Keratinocyte (primary cell): ENCODE data around the gene DYNC1I1. TPM values are rescaled to one million over a fixed set of nuclear protein-coding genes. Genes with fewer than 3 reads are reported as not detected.

ENCODE experiments used
- DNase-seq: peaks from one replicate; pipeline ENCODE4 v3.0.0-alpha.2; 2011; ENCODE audit warnings: low read depth, missing footprints, low spot score
- FAIRE-seq: peaks from 2 replicates; lab custom pipeline; 2011; peaks lifted over from hg19 to GRCh38; lab: Jason Lieb, UNC
- H2AFZ ChIP-seq: 2 replicates; pipeline ENCODE4 v1.6.0; 2012; ENCODE audit warnings: low read length, control low read depth, inconsistent platforms; ENCODE audit not compliant: control insufficient read depth
- H3K27ac ChIP-seq: 2 replicates; pipeline ENCODE4 v1.5.1; 2011; ENCODE audit warnings: low read length; ENCODE audit not compliant: control insufficient read depth, insufficient read depth
- H3K27me3 ChIP-seq: 3 replicates; pipeline ENCODE4 v1.6.0; 2011; ENCODE audit warnings: low read length; ENCODE audit not compliant: control insufficient read depth, insufficient read depth; ENCODE audit errors: extremely low read depth
- H3K36me3 ChIP-seq, 2 experiments: 2 replicates in 1 of 2; 3 replicates in 1 of 2; pipeline ENCODE4 v1.5.1; 2011; ENCODE audit warnings: low read length in 2 of 2, mild to moderate bottlenecking in 1 of 2; ENCODE audit not compliant: control insufficient read depth in 2 of 2, insufficient read depth in 2 of 2; ENCODE audit errors: extremely low read depth in 1 of 2
- H3K4me1 ChIP-seq: 3 replicates; pipeline ENCODE4 v1.5.1; 2011; ENCODE audit warnings: low read length; ENCODE audit not compliant: control insufficient read depth, insufficient read depth; ENCODE audit errors: extremely low read depth
- H3K4me2 ChIP-seq: 3 replicates; pipeline ENCODE4 v1.6.0; 2011; ENCODE audit warnings: low read depth, low read length; ENCODE audit not compliant: control insufficient read depth, insufficient read depth; ENCODE audit errors: extremely low read depth
- H3K4me3 ChIP-seq, 3 experiments: fragments of 200-600 bp in 1 of 3; sonication (generic) in 1 of 3; 2 replicates in 2 of 3; 3 replicates in 1 of 3; pipeline ENCODE4 v1.5.1; 2011 to 2016; ENCODE audit warnings: low read length in 3 of 3, mild to moderate bottlenecking in 3 of 3, control low read depth in 2 of 3, inconsistent platforms in 1 of 3, low read depth in 1 of 3, mixed read lengths in 1 of 3, mixed run types in 1 of 3, moderate library complexity in 1 of 3; ENCODE audit not compliant: control insufficient read depth in 2 of 3, insufficient read depth in 2 of 3; ENCODE audit errors: extremely low read depth in 1 of 3
- H3K79me2 ChIP-seq: 2 replicates; pipeline ENCODE4 v1.6.0; 2012; ENCODE audit warnings: low read length; ENCODE audit not compliant: control insufficient read depth, insufficient read depth
- H3K9ac ChIP-seq: 3 replicates; pipeline ENCODE4 v1.6.0; 2011; ENCODE audit warnings: low read length; ENCODE audit not compliant: control insufficient read depth, insufficient read depth; ENCODE audit errors: extremely low read depth
- H3K9me1 ChIP-seq: 3 replicates; pipeline ENCODE4 v1.6.0; 2011; ENCODE audit warnings: low read length; ENCODE audit not compliant: control insufficient read depth, insufficient read depth; ENCODE audit errors: extremely low read depth
- H3K9me3 ChIP-seq: 2 replicates; pipeline ENCODE4 v1.5.1; 2012; ENCODE audit warnings: low read depth, low read length; ENCODE audit not compliant: control insufficient read depth
- H4K20me1 ChIP-seq: 3 replicates; pipeline ENCODE4 v1.6.0; 2011; ENCODE audit warnings: low read length; ENCODE audit not compliant: control insufficient read depth, insufficient read depth; ENCODE audit errors: extremely low read depth
- CTCF ChIP-seq, 3 experiments: IDR thresholded peaks in 1 of 3; conservative IDR thresholded peaks in 1 of 3; optimal IDR thresholded peaks in 1 of 3; 2 replicates in 2 of 3; 3 replicates in 1 of 3; pipeline versions ENCODE3 to v1.5.1; 2011; ENCODE audit warnings: low read length in 3 of 3, mild to moderate bottlenecking in 3 of 3, moderate library complexity in 2 of 3, control low read depth in 1 of 3, inconsistent platforms in 1 of 3; ENCODE audit not compliant: insufficient read depth in 2 of 3; ENCODE audit errors: extremely low read depth in 1 of 3
- EZH2 ChIP-seq: IDR thresholded peaks from one replicate; pipeline ENCODE4 v1.6.1; 2012; ENCODE audit warnings: inconsistent platforms, mild to moderate bottlenecking, low read length, moderate library complexity
- dilution Hi-C: fragments of 300-500 bp; cut with MboI; formaldehyde crosslinking; loops from one replicate; pipeline ENCODE4 v1.7.0; 2020; ENCODE audit warnings: low sequenced_read_pairs; ENCODE audit not compliant: extremely low pct_ligation_motif_present
- polyA plus RNA-seq, 5 experiments: library from polyadenylated mRNA; depleted of rRNA in 3 of 5; stranded (reverse) in 3 of 5; stranded (forward) in 1 of 5; unstranded in 1 of 5; fragments of >200 nt; gene quantifications; 1 replicate in 1 of 5; 2 replicates in 3 of 5; 3 replicates in 1 of 5; pipeline versions ENCODE4 v1.2.1 to v1.2.3, GENCODE V29; 2011 to 2012; ENCODE audit warnings: missing spikeins in 2 of 5, low read depth in 1 of 5, low replicate concordance in 1 of 5

Gene DYNC1I1
- polyA plus RNA-seq, 1 donor (not counting 4 experiments of a cell fraction or from before 2014, with no cell fraction given): 0.10 TPM

GRCh38 chr7:96102096-96102811, 329.9 kb downstream of the DYNC1I1 start:
- no peak overlapping the region for H2AFZ ChIP-seq
- no peaks in the 10 kb centered on the region for H3K27me3 ChIP-seq
- H3K9ac ChIP-seq: no peak overlapping the region
- no peaks in the 10 kb centered on the region for H3K79me2 ChIP-seq
- no peaks in the 10 kb centered on the region for H3K9me3 ChIP-seq
- dilution Hi-C loops: no loop called here
- H3K4me1 ChIP-seq: no peaks in the 10 kb centered on the region
- TF ChIP-seq CTCF (optimal IDR thresholded peaks at IDR 0.05 in 1 of 3, IDR thresholded peaks at IDR 0.05 in 1 of 3, conservative IDR thresholded peaks at IDR 0.05 in 1 of 3; ENCODE audit: extremely low read depth in 1 of 3, insufficient read depth in 2 of 3, low read length in 3 of 3) (no peak), EZH2 (no peak)
- no peaks in the 10 kb centered on the region for H3K36me3 ChIP-seq
- H3K9me1 ChIP-seq: no peaks in the 10 kb centered on the region
- no peaks in the 10 kb centered on the region for H4K20me1 ChIP-seq
- H3K4me2 ChIP-seq: no peak overlapping the region
- FAIRE-seq: no peak
- no peak overlapping the region for H3K27ac ChIP-seq
- DNase-seq: no peak
- no peak overlapping the region for H3K4me3 ChIP-seq

GRCh38 chr7:96104984-96105383, 332.6 kb downstream of the DYNC1I1 start:
- no peaks in the 10 kb centered on the region for H3K79me2 ChIP-seq
- no peaks in the 10 kb centered on the region for H3K27me3 ChIP-seq
- no peaks in the 10 kb centered on the region for H3K4me1 ChIP-seq
- H3K9me1 ChIP-seq: no peaks in the 10 kb centered on the region
- H2AFZ ChIP-seq: no peak overlapping the region
- DNase-seq (no peak), FAIRE-seq (no peak)
- no peak overlapping the region for H3K27ac ChIP-seq
- no peaks in the 10 kb centered on the region for H3K36me3 ChIP-seq
- H3K4me3 ChIP-seq: no peak overlapping the region
- H3K4me2 ChIP-seq: no peak overlapping the region
- no peak for TF ChIP-seq CTCF (optimal IDR thresholded peaks at IDR 0.05 in 1 of 3, IDR thresholded peaks at IDR 0.05 in 1 of 3, conservative IDR thresholded peaks at IDR 0.05 in 1 of 3; ENCODE audit: extremely low read depth in 1 of 3, insufficient read depth in 2 of 3, low read length in 3 of 3)
- TF ChIP-seq EZH2: no peak
- dilution Hi-C loops: no loop called here
- H3K9me3 ChIP-seq: no peaks in the 10 kb centered on the region
- no peak overlapping the region for H3K9ac ChIP-seq
- no peaks in the 10 kb centered on the region for H4K20me1 ChIP-seq
